NCI-H128 (cell line): ENCODE data around the gene CAMK1G.

Experiments used
- DNase-seq: peaks from one replicate; lab custom pipeline; 2025; ENCODE audit not compliant: unreplicated experiment; lab: John Stamatoyannopoulos, UW

The CAMK1G gene

GRCh38 chr1:209564849-209565248 lies 18.7 kb upstream of the CAMK1G start:
- no peak for DNase-seq

GRCh38 chr1:209565759-209566678 lies 17.5 kb upstream of the CAMK1G start:
- peak; percentile 83 for DNase-seq

GRCh38 chr1:209567698-209568175 lies 15.8 kb upstream of the CAMK1G start:
- no peak for DNase-seq

- peak; percentile 78 for DNase-seq
Measured at GRCh38 chr1:209569455-209570207, 13.9 kb upstream of the CAMK1G start.

GRCh38 chr1:209570743-209571142 lies 12.8 kb upstream of the CAMK1G start:
- DNase-seq = no peak

- peak; percentile 68 for DNase-seq
Measured at GRCh38 chr1:209576392-209577197, 6.9 kb upstream of the CAMK1G start.

- DNase-seq = no peak
Measured at GRCh38 chr1:209577346-209577745, 6.2 kb upstream of the CAMK1G start.

- DNase-seq = no peak
Measured at GRCh38 chr1:209580577-209580976, 2.9 kb upstream of the CAMK1G start.

GRCh38 chr1:209584231-209584672 lies 738 bp downstream of the CAMK1G start:
- no peak for DNase-seq

- no peak for DNase-seq
Measured at GRCh38 chr1:209585197-209585596, 1.7 kb downstream of the CAMK1G start.

- DNase-seq = peak; percentile 35
Measured at GRCh38 chr1:209585672-209586071, 2.2 kb downstream of the CAMK1G start.

- DNase-seq = no peak
Measured at GRCh38 chr1:209586221-209586740, 2.8 kb downstream of the CAMK1G start.

GRCh38 chr1:209587789-209588188 lies 4.3 kb downstream of the CAMK1G start:
- no peak for DNase-seq

- no peak for DNase-seq
Measured at GRCh38 chr1:209589440-209589839, 5.9 kb downstream of the CAMK1G start.

- no peak for DNase-seq
Measured at GRCh38 chr1:209589863-209590262, 6.3 kb downstream of the CAMK1G start.

- no peak for DNase-seq
Measured at GRCh38 chr1:209590405-209590804, 6.9 kb downstream of the CAMK1G start.

- no peak for DNase-seq
Measured at GRCh38 chr1:209593747-209594146, 10.2 kb downstream of the CAMK1G start.

- no peak for DNase-seq
Measured at GRCh38 chr1:209594440-209594839, 10.9 kb downstream of the CAMK1G start.

GRCh38 chr1:209595028-209595427 lies 11.5 kb downstream of the CAMK1G start:
- DNase-seq = no peak

- DNase-seq = no peak
Measured at GRCh38 chr1:209595599-209596285, 12.2 kb downstream of the CAMK1G start.
